Hematopoietic multipotent progenitor cell treated with erythropoietin and hydrocortisone succinate and interleukin-3 and kit ligand, for 8 days (in vitro differentiated cells): Measurements from ENCODE around the gene ADRA2A.

Experiments
- DNase-seq: peaks from one replicate; pipeline ENCODE4 v3.0.0-alpha.2; 2015

ADRA2A gene

DNA sequence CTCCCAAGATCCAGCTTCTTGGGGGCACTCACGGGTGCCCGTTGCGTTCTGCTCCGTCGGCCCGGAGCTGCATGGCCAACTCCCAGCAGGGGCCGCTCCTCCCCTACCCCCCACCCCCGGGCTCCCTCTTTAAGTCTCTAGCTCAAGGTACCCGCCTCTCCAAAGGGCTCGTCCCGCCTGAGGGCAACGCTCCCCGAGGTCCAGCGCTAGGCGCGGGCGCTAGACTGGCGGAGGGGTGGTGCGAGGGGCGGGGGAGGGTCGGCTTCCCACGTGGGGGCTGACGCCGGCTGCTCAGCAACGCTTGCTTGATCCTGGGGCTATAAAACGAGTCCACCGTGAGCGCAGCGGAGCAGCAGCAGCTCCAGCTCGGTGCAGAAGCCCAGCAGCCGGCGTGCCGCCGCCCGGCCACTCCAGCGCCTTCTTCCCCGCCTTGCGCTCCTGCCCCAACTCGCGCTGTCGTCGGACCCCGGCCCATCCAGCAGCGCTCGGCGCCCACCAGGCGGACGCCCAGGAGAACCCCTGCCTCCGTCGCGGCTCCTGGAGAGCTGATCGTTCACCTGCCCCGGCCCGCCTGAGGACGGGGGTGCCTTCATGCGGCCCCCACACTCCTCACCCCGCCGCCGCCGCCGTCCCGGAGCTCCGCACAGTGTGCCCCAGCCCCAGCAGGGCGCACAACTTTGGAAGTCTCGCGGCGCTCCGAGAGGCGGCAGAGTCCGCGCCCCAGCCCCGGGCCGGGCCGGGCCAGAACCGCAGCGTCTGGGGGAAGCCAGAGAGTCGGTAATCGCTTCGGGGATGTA lies at the start of gene ADRA2A:
Gene ADRA2A (plus strand): TSS at position 348 of the 797 bp plus-strand sequence. CDS start 968 bp downstream, outside the sequence.
- DNase-seq = peak; percentile 35

GRCh38 chr10:111030042-111030750 lies 46.6 kb upstream of the ADRA2A start:
- DNase-seq = no peak

- DNase-seq = no peak
These were observed 42.1 kb upstream of the ADRA2A start for GRCh38 chr10:111034598-111035310.

GRCh38 chr10:111035542-111035941 lies 41.3 kb upstream of the ADRA2A start:
- DNase-seq = no peak

- peak; percentile 16 for DNase-seq
These were observed 39.0 kb upstream of the ADRA2A start for GRCh38 chr10:111037858-111038257.

DNA sequence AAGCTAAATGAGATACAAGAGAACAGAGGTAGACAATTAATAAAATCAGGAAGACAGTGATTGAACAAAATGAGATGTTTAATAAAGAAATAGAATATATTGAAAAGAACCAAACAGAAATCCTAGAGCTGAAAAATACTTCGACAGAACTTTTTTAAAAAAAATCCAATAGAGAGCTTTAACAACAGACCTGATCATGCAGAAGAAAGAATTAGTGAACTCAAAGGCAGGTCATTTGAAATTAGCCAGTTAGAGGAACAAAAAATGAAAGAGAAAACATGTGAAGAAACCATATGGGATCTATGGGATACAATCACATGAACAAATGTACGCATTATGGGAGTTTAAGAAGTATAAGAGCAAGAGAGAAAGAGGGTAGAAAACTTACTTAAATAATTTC lies 37.3 kb upstream of the ADRA2A start:
- DNase-seq = no peak

GRCh38 chr10:111057006-111057405 lies 19.8 kb upstream of the ADRA2A start:
- DNase-seq = no peak

GRCh38 chr10:111063471-111063870 lies 13.4 kb upstream of the ADRA2A start:
- no peak for DNase-seq

GRCh38 chr10:111072232-111072631 lies 4.6 kb upstream of the ADRA2A start:
- DNase-seq = no peak

GRCh38 chr10:111075577-111076185 lies 1.1 kb upstream of the ADRA2A start:
- DNase-seq = no peak

GRCh38 chr10:111076191-111076681 lies 593 bp upstream of the ADRA2A start:
- peak; percentile 47 for DNase-seq

DNA sequence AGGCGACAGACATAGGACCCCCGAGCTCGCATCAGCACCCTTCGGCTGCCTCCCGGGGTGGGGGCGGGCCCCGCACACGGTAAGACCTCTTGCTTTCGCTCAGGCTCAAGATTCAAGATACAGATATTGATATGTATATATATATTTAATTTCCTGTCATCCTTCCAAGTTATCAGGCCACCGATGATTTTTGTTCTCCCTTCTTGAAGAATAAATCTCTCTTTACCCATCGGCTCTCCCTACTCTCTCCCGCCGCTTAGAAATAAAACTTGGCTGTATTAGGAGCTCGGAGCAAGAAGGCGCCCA lies 603 bp downstream of the ADRA2A start:
- no peak for DNase-seq

DNA sequence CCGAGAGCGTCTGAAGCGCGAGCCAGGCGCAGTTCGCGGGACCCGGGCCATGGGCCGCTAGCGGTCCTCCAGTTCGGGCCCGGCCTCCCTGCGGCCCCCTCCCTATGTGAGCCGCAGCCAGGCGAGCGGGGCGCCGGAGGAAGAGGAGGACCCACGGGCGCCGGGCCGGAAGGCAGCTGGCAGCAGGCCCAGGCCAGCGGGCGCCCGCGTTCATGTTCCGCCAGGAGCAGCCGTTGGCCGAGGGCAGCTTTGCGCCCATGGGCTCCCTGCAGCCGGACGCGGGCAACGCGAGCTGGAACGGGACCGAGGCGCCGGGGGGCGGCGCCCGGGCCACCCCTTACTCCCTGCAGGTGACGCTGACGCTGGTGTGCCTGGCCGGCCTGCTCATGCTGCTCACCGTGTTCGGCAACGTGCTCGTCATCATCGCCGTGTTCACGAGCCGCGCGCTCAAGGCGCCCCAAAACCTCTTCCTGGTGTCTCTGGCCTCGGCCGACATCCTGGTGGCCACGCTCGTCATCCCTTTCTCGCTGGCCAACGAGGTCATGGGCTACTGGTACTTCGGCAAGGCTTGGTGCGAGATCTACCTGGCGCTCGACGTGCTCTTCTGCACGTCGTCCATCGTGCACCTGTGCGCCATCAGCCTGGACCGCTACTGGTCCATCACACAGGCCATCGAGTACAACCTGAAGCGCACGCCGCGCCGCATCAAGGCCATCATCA lies 1.1 kb downstream of the ADRA2A start:
- no peak for DNase-seq

DNA sequence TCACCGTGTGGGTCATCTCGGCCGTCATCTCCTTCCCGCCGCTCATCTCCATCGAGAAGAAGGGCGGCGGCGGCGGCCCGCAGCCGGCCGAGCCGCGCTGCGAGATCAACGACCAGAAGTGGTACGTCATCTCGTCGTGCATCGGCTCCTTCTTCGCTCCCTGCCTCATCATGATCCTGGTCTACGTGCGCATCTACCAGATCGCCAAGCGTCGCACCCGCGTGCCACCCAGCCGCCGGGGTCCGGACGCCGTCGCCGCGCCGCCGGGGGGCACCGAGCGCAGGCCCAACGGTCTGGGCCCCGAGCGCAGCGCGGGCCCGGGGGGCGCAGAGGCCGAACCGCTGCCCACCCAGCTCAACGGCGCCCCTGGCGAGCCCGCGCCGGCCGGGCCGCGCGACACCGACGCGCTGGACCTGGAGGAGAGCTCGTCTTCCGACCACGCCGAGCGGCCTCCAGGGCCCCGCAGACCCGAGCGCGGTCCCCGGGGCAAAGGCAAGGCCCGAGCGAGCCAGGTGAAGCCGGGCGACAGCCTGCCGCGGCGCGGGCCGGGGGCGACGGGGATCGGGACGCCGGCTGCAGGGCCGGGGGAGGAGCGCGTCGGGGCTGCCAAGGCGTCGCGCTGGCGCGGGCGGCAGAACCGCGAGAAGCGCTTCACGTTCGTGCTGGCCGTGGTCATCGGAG lies 1.8 kb downstream of the ADRA2A start:
- DNase-seq = no peak

DNA sequence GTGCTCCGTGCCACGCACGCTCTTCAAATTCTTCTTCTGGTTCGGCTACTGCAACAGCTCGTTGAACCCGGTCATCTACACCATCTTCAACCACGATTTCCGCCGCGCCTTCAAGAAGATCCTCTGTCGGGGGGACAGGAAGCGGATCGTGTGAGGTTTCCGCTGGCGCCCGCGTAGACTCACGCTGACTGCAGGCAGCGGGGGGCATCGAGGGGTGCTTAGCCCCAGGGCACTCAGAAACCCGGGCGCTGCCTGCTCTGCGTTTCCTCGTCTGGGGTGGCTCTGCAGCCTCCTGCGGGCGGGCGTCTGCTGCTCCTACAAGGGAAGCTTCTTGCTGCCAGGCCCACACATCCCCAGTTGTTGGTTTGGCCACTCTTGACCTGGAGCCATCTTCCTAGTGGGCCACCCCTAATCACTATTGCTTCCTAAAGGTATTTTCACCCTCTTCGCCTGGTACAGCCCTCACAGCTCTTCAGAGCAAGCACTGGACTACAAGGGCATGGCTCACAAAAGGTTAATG lies 2.5 kb downstream of the ADRA2A start:
- no peak for DNase-seq

DNA sequence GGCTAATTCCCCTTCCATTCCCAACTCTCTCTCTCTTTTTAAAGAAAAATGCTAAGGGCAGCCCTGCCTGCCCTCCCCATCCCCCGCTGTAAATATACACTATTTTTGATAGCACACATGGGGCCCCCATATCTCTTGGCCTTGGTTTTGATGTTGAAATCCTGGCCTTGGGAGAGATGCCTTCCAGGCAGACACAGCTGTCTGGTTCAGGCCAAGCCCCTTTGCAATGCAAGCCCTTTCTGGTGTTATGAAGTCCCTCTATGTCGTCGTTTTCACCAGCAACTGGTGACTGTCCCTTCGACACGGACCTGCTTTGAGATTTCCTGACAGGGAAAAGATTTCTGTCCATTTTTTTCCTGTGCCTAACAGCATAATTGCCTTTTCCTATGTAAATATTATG lies 3.0 kb downstream of the ADRA2A start:
- DNase-seq = no peak

GRCh38 chr10:111080224-111080623 lies 3.4 kb downstream of the ADRA2A start:
- DNase-seq = no peak

GRCh38 chr10:111081595-111081994 lies 4.8 kb downstream of the ADRA2A start:
- DNase-seq = no peak

- DNase-seq = no peak
These were observed 5.5 kb downstream of the ADRA2A start for GRCh38 chr10:111082102-111082975.

DNA sequence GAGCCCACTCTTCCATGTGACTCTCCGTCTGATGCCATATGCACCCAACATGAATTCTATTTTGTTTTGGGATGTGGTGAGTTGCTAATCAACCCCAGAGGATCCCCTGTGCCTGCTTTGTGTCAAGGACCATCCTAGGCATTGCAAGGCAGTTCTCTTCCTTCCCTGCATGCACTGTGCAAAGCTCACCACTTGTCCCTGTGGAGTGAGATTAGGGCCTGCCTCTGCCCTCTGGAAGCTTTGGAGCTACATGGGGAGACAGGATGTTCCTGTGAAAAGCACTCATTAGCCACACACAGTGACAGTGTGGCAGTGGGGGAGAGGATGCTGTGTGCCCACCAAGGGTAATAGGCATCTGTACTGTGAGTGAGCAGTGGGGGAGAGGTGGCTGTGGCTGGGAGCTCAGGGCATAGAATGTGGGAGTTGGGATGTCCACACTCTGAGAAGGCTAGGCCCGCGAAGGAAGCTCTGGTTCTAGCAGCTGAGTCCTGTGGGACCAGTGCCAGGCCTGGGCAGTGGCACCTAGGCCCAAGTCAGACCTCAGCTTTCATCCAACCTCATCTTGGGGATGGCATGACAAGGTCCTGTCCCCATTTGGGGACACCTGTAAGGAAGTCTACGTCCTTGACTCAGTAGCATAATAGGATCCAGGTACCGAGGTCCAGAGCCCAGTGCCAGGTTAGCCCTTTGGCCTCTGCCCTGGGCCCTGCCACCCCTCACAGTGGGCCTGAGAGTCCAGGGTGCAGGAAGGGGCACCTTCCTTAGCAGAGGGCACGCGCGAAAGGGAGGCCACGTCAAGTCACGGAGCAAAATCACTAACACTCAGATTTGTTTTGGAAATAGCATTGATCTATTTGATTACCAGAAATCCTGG lies 6.6 kb downstream of the ADRA2A start:
- DNase-seq = no peak
